HEK293 (cell line): Measurements from ENCODE around the gene MAP2K6.

Experiments
- CTCF ChIA-PET: fragments of 350-600 bp; formaldehyde crosslinking; extraction: SDS; loops from one replicate; lab custom pipeline; 2021; ENCODE audit warnings: antibody characterized with exemption; lab: Yijun Ruan, JAX
- POLR2A ChIA-PET: fragments of 300-600 bp; formaldehyde crosslinking; extraction: SDS; loops from one replicate; lab custom pipeline; 2020; ENCODE audit warnings: antibody characterized with exemption, inconsistent platforms; lab: Yijun Ruan, JAX
- H3K27ac ChIP-seq: fragments of 200-500 bp; sonication (Bioruptor generic); 2 replicates; pipeline ENCODE4 v1.5.1; 2014; ENCODE audit warnings: low read depth, low read length, control low read depth, inconsistent platforms; ENCODE audit errors: extremely low read depth
- H3K36me3 ChIP-seq, 2 experiments: fragments of 200-500 bp in 1 of 2; sonication (Bioruptor generic) in 1 of 2; 1 replicate in 1 of 2; 2 replicates in 1 of 2; pipeline ENCODE4 v1.5.1; 2014 to 2017; ENCODE audit warnings: inconsistent platforms in 2 of 2, low read length in 2 of 2; ENCODE audit not compliant: control insufficient read depth in 2 of 2, insufficient read depth in 1 of 2
- H3K4me1 ChIP-seq: fragments of 200-500 bp; sonication (Bioruptor generic); 2 replicates; pipeline ENCODE4 v1.5.1; 2014; ENCODE audit warnings: mild to moderate bottlenecking, low read length, inconsistent platforms; ENCODE audit not compliant: control insufficient read depth, insufficient read depth
- H3K4me3 ChIP-seq: 2 replicates; pipeline ENCODE4 v1.5.1; 2011; ENCODE audit warnings: low read depth, mild to moderate bottlenecking, control low read depth, low read length, moderate library complexity
- H3K9me3 ChIP-seq: fragments of 200-500 bp; sonication (Bioruptor generic); 2 replicates; pipeline ENCODE4 v1.5.1; 2014; ENCODE audit warnings: low read depth, low read length, inconsistent platforms; ENCODE audit not compliant: control insufficient read depth, insufficient read depth
- BCL11A ChIP-seq: fragments of 450-650 bp; formaldehyde crosslinking; IDR thresholded peaks from 2 replicates; pipeline ENCODE4 v1.5.1; 2016; ENCODE audit warnings: low read depth, missing biosample characterization, missing genetic modification characterization
- FEZF1 ChIP-seq: fragments of 450-650 bp; formaldehyde crosslinking; IDR thresholded peaks from 2 replicates; pipeline ENCODE4 v1.5.1; 2016; ENCODE audit warnings: missing biosample characterization, missing genetic modification characterization
- KLF1 ChIP-seq: fragments of 450-650 bp; formaldehyde crosslinking; IDR thresholded peaks from 2 replicates; pipeline ENCODE4 v1.5.1; 2016; ENCODE audit warnings: missing biosample characterization, missing genetic modification characterization
- KLF16 ChIP-seq: fragments of 450-650 bp; formaldehyde crosslinking; IDR thresholded peaks from 2 replicates; pipeline ENCODE4 v1.5.1; 2017; ENCODE audit warnings: missing biosample characterization, missing genetic modification characterization
- PRDM1 ChIP-seq: fragments of 450-650 bp; formaldehyde crosslinking; IDR thresholded peaks from 2 replicates; pipeline ENCODE4; 2016; ENCODE audit warnings: missing biosample characterization, missing genetic modification characterization
- REPIN1 ChIP-seq: fragments of 450-650 bp; formaldehyde crosslinking; IDR thresholded peaks from 2 replicates; pipeline ENCODE4 v1.5.1; 2017; ENCODE audit warnings: missing biosample characterization, missing genetic modification characterization, low read depth
- SCRT1 ChIP-seq: fragments of 450-650 bp; formaldehyde crosslinking; IDR thresholded peaks from 2 replicates; pipeline ENCODE4 v1.5.1; 2016; ENCODE audit warnings: missing biosample characterization, missing genetic modification characterization, borderline replicate concordance
- YY2 ChIP-seq: fragments of 450-650 bp; formaldehyde crosslinking; IDR thresholded peaks from 2 replicates; pipeline ENCODE4 v1.5.1; 2016; ENCODE audit warnings: missing biosample characterization, missing genetic modification characterization
- ZNF138 ChIP-seq: fragments of 450-650 bp; formaldehyde crosslinking; IDR thresholded peaks from 2 replicates; pipeline ENCODE4 v1.5.1; 2016; ENCODE audit warnings: missing biosample characterization, missing genetic modification characterization, borderline replicate concordance
- ZNF16 ChIP-seq: fragments of 450-650 bp; formaldehyde crosslinking; IDR thresholded peaks from 2 replicates; pipeline ENCODE4 v1.5.1; 2016; ENCODE audit warnings: low read depth, missing biosample characterization, missing genetic modification characterization
- ZNF169 ChIP-seq: fragments of 450-650 bp; formaldehyde crosslinking; IDR thresholded peaks from 2 replicates; pipeline ENCODE4 v1.5.1; 2016; ENCODE audit warnings: missing biosample characterization, missing genetic modification characterization
- ZNF19 ChIP-seq: fragments of 450-650 bp; formaldehyde crosslinking; IDR thresholded peaks from 2 replicates; pipeline ENCODE4; 2016; ENCODE audit warnings: missing biosample characterization, missing genetic modification characterization, low read depth
- ZNF211 ChIP-seq: fragments of 450-650 bp; formaldehyde crosslinking; IDR thresholded peaks from 2 replicates; pipeline ENCODE4 v1.5.1; 2016; ENCODE audit warnings: low read depth, missing biosample characterization, missing genetic modification characterization
- ZNF311 ChIP-seq: fragments of 450-650 bp; formaldehyde crosslinking; IDR thresholded peaks from 2 replicates; pipeline ENCODE4 v1.5.1; 2017; ENCODE audit warnings: missing biosample characterization, missing genetic modification characterization, borderline replicate concordance
- ZNF341 ChIP-seq: fragments of 450-650 bp; formaldehyde crosslinking; IDR thresholded peaks from 2 replicates; pipeline ENCODE4; 2016; ENCODE audit warnings: low read depth, missing biosample characterization, missing genetic modification characterization
- ZNF37A ChIP-seq: fragments of 450-650 bp; IDR thresholded peaks from 2 replicates; pipeline ENCODE4 v1.5.1; 2018; ENCODE audit warnings: missing biosample characterization, missing genetic modification characterization
- ZNF404 ChIP-seq: fragments of 450-650 bp; formaldehyde crosslinking; IDR thresholded peaks from 2 replicates; pipeline ENCODE4 v1.5.1; 2017; ENCODE audit warnings: missing biosample characterization, missing genetic modification characterization
- ZNF585B ChIP-seq: fragments of 450-650 bp; formaldehyde crosslinking; IDR thresholded peaks from 2 replicates; pipeline ENCODE4 v1.5.1; 2016; ENCODE audit warnings: missing biosample characterization, missing genetic modification characterization
- ZNF791 ChIP-seq: fragments of 450-650 bp; formaldehyde crosslinking; IDR thresholded peaks from 2 replicates; pipeline ENCODE4 v1.5.1; 2016; ENCODE audit warnings: missing biosample characterization, missing genetic modification characterization
- ZSCAN23 ChIP-seq: fragments of 450-650 bp; formaldehyde crosslinking; IDR thresholded peaks from 2 replicates; pipeline ENCODE4 v1.5.1; 2016; ENCODE audit warnings: missing biosample characterization, missing genetic modification characterization
- ZXDB ChIP-seq: fragments of 450-650 bp; formaldehyde crosslinking; IDR thresholded peaks from 2 replicates; pipeline ENCODE4 v1.5.1; 2016; ENCODE audit warnings: missing biosample characterization, missing genetic modification characterization
- TF ChIP-seq, protein P1 (sequence below): fragments of 450-650 bp; formaldehyde crosslinking; IDR thresholded peaks from 2 replicates; pipeline ENCODE4 v1.5.1; 2017; ENCODE audit warnings: missing biosample characterization, missing genetic modification characterization
- TF ChIP-seq, protein P2 (sequence below): fragments of 450-650 bp; formaldehyde crosslinking; IDR thresholded peaks from 2 replicates; pipeline ENCODE4 v1.5.0; 2017; ENCODE audit warnings: missing biosample characterization, missing genetic modification characterization, borderline replicate concordance
- TF ChIP-seq, protein P3 (sequence below): fragments of 450-650 bp; formaldehyde crosslinking; IDR thresholded peaks from 2 replicates; pipeline ENCODE4 v1.5.1; 2016; ENCODE audit warnings: missing biosample characterization, missing genetic modification characterization
- TF ChIP-seq, protein P4 (sequence below): fragments of 450-650 bp; formaldehyde crosslinking; IDR thresholded peaks from 2 replicates; pipeline ENCODE4 v1.5.1; 2017; ENCODE audit warnings: missing biosample characterization, missing genetic modification characterization
- TF ChIP-seq, protein P5 (sequence below): fragments of 450-650 bp; formaldehyde crosslinking; conservative IDR thresholded peaks from 2 replicates; pipeline ENCODE4 v1.5.1; 2016; ENCODE audit warnings: low read depth, missing biosample characterization, missing genetic modification characterization

Gene MAP2K6

DNA sequence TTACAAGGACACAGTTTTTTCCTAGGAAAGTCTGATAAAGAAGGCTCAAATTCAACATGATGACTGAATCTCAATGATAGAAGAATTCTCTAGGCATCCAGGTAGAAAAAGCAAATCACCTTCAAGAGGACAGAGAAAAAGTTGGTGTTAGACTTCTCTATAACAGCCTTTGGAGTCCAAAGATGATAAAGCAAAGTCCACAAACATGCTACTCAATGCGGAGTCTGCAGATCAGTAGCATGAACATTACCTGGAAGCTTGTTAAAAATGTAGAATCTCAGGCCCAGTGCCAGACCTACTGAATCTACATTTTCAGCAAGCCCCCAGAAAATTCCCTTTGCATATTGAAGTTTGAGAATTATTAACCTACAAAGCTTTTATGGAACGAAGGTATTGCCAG, 41.4 kb upstream of the MAP2K6 start:
- CTCF ChIA-PET = interaction anchor here (0.5 to 0.7 kb wide), 2 partner anchors 16 to 31 kb away, joined by 3 to 4 read pairs; no protein-coding TSS in a partner anchor
- no peak for TF ChIP-seq REPIN1 (tag by site-specific recombination)
- TF ChIP-seq ZNF404 (tag by site-specific recombination) = no peak
- no peak for TF ChIP-seq YY2
- no peak for TF ChIP-seq ZNF791 (tag by site-specific recombination)
- TF ChIP-seq BCL11A (tag by site-specific recombination) = no peak
- no peak for TF ChIP-seq ZNF585B (tag by site-specific recombination)
- no peak for TF ChIP-seq FEZF1 (tag by site-specific recombination)
- no peak for TF ChIP-seq ZSCAN23 (tag by site-specific recombination)
- TF ChIP-seq ZNF341 (tag by site-specific recombination) = no peak
- TF ChIP-seq, protein P1, sequence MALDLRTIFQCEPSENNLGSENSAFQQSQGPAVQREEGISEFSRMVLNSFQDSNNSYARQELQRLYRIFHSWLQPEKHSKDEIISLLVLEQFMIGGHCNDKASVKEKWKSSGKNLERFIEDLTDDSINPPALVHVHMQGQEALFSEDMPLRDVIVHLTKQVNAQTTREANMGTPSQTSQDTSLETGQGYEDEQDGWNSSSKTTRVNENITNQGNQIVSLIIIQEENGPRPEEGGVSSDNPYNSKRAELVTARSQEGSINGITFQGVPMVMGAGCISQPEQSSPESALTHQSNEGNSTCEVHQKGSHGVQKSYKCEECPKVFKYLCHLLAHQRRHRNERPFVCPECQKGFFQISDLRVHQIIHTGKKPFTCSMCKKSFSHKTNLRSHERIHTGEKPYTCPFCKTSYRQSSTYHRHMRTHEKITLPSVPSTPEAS = no peak
- TF ChIP-seq PRDM1 (tag by site-specific recombination) = no peak
- TF ChIP-seq KLF1 (tag by site-specific recombination) = no peak
- no peak for TF ChIP-seq KLF16 (tag by site-specific recombination)
- TF ChIP-seq, all 188 proteins: peak for 0
- no peaks in the 10 kb centered on the region for H3K36me3 ChIP-seq
- POLR2A ChIA-PET = no interaction called here
- no peak overlapping the region for H3K4me3 ChIP-seq
- H3K9me3 ChIP-seq = no peaks in the 10 kb centered on the region
- no peaks in the 10 kb centered on the region for H3K4me1 ChIP-seq
- H3K27ac ChIP-seq = no peak overlapping the region

DNA sequence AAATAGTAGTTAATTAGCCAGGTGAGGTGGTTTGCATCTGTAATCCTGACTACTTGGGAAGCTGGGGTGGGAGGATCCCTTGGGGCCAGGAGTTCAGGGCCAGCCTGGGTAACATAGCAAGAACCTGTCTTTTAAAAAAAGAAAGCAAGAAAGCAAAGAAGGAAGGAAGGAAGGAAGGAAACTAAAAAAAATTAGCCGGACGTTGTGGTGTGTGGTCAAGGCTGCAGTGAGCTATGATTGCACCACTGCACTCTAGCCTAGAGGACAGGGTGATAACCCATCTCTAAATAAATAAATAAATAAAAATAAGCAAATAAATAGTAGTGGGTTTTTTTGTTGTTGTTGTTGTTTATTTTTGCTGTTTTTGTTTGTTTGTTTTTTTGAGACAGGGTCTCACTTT, 39.3 kb upstream of the MAP2K6 start:
- no peak for TF ChIP-seq ZNF311
- no peak for TF ChIP-seq ZXDB (tag by site-specific recombination)
- TF ChIP-seq, protein P2, sequence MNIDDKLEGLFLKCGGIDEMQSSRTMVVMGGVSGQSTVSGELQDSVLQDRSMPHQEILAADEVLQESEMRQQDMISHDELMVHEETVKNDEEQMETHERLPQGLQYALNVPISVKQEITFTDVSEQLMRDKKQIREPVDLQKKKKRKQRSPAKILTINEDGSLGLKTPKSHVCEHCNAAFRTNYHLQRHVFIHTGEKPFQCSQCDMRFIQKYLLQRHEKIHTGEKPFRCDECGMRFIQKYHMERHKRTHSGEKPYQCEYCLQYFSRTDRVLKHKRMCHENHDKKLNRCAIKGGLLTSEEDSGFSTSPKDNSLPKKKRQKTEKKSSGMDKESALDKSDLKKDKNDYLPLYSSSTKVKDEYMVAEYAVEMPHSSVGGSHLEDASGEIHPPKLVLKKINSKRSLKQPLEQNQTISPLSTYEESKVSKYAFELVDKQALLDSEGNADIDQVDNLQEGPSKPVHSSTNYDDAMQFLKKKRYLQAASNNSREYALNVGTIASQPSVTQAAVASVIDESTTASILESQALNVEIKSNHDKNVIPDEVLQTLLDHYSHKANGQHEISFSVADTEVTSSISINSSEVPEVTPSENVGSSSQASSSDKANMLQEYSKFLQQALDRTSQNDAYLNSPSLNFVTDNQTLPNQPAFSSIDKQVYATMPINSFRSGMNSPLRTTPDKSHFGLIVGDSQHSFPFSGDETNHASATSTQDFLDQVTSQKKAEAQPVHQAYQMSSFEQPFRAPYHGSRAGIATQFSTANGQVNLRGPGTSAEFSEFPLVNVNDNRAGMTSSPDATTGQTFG (tag by site-specific recombination) = no peak
- TF ChIP-seq, protein P3, sequence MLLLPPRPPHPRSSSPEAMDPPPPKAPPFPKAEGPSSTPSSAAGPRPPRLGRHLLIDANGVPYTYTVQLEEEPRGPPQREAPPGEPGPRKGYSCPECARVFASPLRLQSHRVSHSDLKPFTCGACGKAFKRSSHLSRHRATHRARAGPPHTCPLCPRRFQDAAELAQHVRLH (tag by site-specific recombination) = no peak
- TF ChIP-seq, protein P4, sequence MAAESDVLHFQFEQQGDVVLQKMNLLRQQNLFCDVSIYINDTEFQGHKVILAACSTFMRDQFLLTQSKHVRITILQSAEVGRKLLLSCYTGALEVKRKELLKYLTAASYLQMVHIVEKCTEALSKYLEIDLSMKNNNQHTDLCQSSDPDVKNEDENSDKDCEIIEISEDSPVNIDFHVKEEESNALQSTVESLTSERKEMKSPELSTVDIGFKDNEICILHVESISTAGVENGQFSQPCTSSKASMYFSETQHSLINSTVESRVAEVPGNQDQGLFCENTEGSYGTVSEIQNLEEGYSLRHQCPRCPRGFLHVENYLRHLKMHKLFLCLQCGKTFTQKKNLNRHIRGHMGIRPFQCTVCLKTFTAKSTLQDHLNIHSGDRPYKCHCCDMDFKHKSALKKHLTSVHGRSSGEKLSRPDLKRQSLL (tag by site-specific recombination) = no peak
- TF ChIP-seq, protein P5, sequence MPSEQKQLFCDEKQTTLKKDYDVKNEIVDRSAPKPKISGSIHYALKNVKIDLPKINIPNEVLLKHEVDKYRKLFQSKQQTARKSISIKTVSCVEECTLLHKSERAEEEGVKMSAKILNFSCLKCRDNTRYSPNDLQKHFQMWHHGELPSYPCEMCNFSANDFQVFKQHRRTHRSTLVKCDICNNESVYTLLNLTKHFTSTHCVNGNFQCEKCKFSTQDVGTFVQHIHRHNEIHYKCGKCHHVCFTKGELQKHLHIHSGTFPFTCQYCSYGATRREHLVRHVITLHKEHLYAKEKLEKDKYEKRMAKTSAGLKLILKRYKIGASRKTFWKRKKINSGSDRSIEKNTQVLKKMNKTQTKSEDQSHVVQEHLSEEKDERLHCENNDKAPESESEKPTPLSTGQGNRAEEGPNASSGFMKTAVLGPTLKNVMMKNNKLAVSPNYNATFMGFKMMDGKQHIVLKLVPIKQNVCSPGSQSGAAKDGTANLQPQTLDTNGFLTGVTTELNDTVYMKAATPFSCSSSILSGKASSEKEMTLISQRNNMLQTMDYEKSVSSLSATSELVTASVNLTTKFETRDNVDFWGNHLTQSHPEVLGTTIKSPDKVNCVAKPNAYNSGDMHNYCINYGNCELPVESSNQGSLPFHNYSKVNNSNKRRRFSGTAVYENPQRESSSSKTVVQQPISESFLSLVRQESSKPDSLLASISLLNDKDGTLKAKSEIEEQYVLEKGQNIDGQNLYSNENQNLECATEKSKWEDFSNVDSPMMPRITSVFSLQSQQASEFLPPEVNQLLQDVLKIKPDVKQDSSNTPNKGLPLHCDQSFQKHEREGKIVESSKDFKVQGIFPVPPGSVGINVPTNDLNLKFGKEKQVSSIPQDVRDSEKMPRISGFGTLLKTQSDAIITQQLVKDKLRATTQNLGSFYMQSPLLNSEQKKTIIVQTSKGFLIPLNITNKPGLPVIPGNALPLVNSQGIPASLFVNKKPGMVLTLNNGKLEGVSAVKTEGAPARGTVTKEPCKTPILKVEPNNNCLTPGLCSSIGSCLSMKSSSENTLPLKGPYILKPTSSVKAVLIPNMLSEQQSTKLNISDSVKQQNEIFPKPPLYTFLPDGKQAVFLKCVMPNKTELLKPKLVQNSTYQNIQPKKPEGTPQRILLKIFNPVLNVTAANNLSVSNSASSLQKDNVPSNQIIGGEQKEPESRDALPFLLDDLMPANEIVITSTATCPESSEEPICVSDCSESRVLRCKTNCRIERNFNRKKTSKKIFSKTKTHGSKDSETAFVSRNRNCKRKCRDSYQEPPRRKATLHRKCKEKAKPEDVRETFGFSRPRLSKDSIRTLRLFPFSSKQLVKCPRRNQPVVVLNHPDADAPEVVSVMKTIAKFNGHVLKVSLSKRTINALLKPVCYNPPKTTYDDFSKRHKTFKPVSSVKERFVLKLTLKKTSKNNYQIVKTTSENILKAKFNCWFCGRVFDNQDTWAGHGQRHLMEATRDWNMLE (tag by site-specific recombination) = no peak
- TF ChIP-seq PRDM1 (tag by site-specific recombination) = no peak
- no peak for TF ChIP-seq ZNF19 (tag by site-specific recombination)
- no peak for TF ChIP-seq FEZF1 (tag by site-specific recombination)
- no peak for TF ChIP-seq ZNF16 (tag by site-specific recombination)
- TF ChIP-seq SCRT1 (tag by site-specific recombination) = no peak
- TF ChIP-seq ZNF169 = no peak
- TF ChIP-seq ZNF211 (tag by site-specific recombination) = no peak
- TF ChIP-seq ZNF138 (tag by site-specific recombination) = no peak
- TF ChIP-seq ZNF37A = no peak
- ChIA-PET POLR2A (no interaction called here), CTCF (interaction anchor here (0.6 to 0.9 kb wide), 3 partner anchors 16 to 96 kb away, joined by 3 to 5 read pairs (median 4); no protein-coding TSS in a partner anchor)
- no peak overlapping the region for H3K4me3 ChIP-seq
- H3K4me1 ChIP-seq = no peaks in the 10 kb centered on the region
- H3K27ac ChIP-seq = no peak overlapping the region
- no peaks in the 10 kb centered on the region for H3K9me3 ChIP-seq
- no peaks in the 10 kb centered on the region for H3K36me3 ChIP-seq
